Stimulated activated CD4-positive, alpha-beta T cell treated with anti-CD3 and anti-CD28 coated beads, Interleukin-15, amount 100 ng/mL, for 1 hour (primary cell): ENCODE results near the gene DDX5.
"Not testable (repeated sequence)": the region's sequence is repeated elsewhere in the genome, so short reads cannot be mapped to it uniquely, and the experiment has no call there.

ENCODE experiments used
- DNase-seq, 2 donors: peaks; one replicate each; pipeline ENCODE4 v3.0.0-alpha.2; 2020; ENCODE audit warnings: low read depth in 1 of 2, low spot score in 1 of 2

Gene DDX5

DNA sequence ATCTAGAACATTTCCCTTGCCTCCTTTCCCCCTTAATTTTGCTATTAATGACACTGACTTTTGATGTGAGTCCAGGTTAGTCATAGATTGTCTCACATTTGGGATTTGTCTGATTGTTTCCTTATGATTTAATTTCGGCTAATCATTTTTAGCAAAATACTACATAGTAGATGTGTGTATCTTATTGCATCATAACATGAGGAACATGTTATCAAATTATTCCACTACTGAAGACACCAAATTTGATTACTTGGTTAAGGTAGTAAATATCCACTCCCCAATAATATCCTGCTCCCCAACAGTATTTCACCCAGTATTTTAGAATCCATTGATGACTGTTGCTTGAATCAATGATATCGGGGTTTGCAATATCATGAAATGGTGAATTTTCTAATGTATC is 12.0 kb downstream of the DDX5 start:
- no peak for DNase-seq

DNA sequence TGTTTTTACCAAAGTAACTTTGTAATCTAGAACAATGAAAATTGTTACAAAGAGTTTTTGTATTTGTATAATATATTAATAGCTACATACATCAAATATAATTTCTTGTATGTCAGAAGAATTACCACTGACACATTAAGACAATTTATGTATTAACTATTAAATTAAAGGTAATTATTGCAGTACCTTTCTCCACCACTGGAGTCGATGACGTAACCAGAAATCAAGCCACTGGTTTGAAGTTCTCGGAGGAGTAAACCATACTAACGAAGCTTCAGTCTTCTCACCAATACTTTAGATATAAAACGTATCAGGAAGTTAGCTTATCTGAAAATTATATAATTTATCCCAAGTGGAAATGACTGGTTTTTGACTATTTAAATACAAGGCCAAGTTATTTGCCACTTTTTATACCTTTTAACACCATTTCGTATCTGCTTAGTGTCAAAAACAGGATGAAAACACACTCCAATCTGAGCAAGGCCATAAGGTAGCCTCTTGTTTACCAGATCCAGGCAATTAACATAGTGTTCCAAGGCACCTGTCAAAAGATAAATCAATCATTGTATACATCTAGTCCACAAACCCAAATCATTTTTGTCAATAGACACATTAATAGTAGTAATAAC is 13.5 kb downstream of the DDX5 start:
- no peak for DNase-seq

DNA sequence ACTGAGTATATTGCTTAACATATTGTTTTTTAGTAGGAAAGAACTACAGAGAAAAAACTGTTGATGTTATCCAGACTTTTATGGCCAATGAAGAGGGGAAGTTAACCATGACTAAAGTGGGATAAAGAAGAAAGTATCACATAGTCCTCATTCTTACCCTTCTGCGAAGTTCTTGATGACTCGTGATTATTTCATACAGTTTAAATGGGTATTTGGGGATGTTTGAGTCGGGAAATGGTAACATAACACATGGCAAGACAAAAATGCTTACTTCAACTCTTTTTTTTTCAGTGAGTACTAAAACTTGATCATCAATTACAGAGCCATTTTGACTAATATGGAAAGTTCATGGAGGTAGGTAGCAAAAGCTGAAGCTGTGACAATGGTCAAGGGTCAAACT is 14.1 kb downstream of the DDX5 start:
- DNase-seq, result no peak

DNA sequence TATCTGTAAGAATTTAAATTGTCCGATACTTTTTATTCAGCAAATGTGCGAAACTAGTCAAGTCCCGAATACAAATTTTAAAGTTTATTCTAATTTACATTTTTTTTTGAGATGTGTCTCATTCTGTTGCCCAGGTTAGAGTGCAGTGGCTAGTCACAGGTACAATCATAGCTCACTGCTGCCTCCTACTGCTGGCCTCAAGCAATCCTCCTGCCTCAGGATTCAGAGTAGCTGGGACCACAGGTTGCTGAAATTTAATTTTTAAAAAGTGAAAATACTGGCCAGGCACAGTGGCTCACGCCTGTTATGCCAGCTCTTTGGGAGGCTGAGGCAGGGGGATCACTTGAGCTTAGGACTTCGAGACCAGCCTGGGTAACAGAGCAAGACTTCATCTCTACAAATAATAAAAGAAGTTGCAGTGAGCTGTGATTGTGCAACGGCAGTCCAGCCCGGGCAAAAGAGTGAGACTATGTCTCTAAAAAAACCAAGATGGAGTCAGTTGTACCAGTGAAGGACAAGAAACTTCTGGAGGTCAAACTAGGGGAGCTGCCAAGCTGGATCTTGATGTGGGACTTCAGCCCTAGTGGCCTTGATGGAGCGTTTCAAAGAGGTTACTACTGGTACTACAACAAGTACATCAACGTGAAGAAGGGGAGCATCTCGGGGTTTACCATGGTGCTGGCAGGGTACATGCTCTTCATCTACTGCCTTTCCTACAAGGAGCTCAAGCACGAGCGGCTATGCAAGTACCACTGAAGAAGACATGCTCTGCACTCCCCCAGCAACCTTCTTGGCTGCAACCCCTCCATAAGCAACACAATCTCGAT is 14.8 kb downstream of the DDX5 start:
- peak in 1 of 2 donors; percentile 8 for DNase-seq

DNA sequence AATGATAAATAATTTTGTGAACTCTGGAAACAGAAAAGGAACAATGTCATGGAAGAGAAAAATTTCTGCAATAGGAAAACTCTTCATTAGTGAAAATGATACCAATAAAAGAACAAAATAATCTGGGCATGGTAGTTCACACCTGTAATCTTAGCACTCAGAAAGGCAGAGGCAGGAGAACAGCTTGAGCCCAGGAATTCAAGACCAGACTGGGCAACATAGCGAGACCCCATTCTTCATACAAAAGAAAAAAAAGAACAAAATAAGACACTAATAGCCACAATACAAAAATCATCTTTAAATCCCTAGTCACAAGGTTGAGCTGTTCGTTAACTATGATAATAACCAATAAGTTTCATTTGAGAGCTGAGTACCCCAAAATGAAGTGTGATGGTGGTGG is 17.8 kb downstream of the DDX5 start:
- DNase-seq, result no peak

DNA sequence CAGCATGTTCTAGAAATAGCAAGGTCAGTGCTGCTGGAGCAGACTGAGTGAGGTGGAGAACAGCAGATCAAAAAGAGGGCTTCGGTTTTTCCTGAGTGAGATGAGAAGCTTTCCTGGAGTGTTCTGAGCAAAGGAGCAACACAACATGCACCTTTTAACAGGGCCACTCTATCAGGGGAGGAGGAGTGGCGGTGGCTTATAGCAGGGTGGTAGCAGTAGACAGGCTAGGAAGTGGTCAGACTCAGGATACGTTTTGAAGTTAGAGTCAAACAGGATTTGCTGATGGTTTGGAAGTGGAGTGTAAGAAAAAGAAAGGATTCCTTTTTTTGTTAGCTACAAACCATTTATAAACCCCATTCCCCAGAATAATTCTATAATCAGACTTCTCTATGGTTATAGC is 21.7 kb downstream of the DDX5 start:
- DNase-seq, result no peak

DNA sequence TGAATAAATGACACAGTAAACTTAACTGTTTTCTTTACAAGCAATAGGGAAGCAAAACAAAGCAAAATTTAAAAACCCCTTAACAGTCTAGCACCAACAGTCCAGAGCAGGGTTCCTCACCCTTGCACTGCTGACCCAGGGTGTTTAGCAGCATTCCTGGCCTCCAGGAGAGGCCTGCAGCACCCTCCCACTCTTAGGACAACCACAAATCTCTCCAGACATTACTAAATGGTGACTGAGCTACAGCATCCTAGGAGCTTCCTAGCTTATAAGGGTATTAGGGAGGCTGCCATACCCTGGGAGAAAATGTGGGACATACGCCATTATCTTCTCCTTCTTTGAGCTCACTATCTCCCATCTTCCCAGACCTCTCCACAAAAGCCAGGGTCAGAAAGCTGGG is 25.1 kb downstream of the DDX5 start:
- no peak for DNase-seq

DNA sequence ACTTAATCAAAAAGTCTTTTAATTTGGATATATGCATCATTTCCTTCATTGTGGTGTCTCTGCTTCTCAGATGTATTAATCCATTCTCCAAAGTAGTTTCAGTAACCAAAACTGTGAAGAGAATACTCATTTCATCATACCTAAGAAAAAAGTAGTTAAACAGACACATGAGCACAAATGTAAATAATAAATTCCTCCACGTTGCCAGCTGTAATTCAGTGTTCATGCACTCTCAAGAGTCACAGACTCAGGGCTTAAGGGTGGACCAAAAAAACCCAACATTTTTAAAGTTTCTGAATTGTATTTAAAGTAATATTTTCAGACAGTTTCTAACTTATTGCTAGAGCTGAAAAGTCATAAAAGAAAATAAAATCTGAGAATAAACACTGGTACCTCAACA is 28.2 kb downstream of the DDX5 start:
- no peak for DNase-seq

DNA sequence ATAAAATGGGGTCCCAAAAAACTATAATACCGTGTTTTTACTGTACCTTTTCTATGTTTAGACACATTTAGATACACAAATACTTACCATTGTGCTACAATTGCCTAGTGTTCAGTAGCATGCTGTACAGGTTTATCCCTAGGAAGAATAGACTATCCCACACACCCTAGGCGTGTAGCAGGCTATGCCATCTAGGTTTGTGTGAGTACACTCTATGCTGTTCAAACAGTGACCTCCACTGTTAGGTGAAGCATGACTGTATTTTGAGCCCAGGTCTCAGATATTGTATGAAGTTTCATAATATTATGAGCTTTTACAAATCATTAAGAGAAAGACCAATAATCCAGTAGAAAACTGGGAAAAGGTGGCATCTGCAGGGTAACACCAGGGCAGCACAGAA is 33.5 kb downstream of the DDX5 start:
- no peak for DNase-seq

DNA sequence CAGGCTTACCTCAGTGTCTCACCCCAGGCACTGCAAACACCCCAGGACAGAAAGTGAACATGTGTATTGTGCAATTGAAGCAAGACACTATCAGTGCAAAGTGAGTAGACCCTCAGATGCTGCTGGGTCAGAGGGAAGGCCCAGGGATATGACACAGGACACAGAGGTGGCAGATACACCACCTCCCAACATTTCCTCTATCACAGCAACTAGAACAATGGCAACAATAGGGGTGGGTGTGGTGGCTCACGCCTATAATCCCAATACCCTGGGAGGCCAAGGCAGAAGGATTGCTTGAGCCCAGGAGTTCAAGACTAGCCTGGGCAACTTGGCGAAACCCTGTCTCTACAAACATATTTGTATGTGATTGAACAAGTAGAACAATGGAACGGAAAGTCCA is 34.6 kb downstream of the DDX5 start:
- DNase-seq, result no peak

DNA sequence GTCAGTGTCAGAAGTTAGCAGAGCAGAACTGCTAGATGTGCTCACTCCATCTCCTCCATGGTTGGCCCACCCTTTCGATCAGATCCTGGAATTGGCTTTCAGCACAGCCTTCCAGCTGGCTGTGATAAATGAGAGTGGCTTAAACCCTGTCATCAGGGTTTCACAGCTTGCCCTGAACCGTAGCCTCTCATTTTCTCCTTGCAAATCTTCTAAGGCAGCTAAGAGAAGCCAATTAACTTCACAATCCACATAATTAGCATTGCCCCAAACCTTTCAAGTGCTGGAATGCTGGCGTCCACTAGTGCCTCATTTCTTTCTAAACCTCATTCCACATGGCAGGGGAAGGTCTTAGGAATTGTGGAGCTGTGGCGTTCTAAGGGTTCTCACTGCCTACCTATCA is 35.5 kb downstream of the DDX5 start:
- DNase-seq, result no peak

DNA sequence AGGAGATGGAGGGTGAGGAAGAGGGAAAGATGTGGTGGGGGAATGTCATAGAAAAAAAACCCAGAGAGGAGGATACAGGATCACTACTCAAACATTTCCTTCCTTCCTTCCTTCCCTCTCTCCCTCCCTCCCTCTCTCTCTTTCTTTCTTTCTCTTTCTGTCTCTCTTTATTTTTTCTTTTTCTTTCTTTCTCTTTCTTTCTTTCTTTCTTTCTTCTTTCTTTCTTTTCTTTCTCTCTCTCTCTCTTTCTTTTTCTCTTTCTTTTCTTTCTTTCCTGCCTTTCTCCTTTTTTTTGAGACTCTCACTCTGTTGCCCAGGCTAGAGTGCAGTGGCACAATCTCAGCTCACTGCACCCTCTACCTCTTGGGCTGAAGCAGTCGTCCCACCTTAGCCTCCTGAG is 39.3 kb downstream of the DDX5 start:
- DNase-seq, result not testable (repeated sequence)

DNA sequence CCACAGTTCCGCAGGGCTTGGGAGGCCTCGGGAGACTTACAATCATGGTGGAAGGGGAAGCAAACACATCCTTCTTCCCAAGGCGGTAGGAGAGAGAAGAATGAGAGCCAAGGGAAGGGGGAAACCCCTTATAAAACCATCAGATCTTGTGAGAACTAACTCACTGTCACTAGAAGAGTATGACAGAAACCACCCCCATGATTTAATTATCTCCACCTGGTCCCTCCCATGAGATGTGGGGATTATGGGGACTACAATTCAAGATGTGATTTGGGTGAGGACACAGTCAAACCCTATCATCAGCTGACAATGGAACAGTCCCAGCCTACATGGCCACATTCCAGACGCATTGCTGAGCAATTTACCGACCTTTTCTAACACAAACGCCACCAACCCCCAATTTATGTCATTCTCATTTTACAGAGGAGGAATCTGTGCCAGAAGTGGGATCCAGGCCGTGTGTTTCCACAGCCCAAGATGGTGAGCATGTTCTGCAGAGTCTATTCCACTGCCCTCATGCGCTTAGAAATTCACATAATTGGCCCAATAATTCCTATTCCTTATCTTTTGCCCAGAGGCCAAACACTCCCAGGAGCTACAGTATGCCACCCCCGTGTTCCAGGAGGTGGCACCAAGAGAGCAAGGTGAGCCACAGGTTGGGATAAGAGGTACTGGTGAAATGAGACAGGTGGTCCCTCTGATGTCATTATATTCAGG is 39.9 kb downstream of the DDX5 start:
- no peak for DNase-seq

DNA sequence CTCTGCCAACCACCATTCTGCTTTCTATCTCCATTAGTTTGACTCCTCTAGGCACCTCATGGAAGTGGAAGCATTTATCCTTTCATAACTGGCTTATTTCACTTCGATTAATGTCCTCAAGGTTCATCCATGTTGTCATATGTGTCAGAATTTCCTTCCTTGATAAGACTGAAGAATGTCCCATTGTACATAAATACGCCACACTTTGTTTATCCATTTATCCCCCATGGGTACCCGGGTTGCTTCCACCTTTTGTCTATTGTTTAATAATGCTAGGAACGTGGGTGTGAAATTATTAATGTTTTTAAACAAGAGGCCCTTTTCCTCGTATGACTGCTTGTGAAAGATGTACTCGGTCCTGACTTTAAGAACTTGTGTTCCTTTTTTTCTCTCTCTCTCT is 44.3 kb downstream of the DDX5 start:
- DNase-seq, result no peak

DNA sequence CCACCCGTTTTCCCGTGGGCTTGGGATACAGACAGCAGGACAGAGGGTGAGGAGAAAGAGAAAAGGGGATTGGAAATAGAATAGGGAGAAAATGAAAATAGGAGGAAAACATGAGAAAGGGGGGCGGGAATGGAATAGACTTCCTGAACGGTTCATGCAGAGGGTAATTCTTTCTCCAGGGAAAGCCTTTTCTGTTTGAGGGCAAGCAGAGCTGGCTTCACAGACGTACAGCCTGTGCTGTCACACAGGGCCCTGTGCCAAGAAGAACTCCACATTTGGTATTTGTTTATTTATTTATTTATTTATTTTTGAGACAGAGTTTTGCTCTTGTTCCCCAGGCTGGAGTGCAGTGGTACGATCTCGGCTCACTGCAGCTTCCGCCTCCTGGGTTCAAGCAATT is 45.1 kb downstream of the DDX5 start:
- DNase-seq, result no peak

DNA sequence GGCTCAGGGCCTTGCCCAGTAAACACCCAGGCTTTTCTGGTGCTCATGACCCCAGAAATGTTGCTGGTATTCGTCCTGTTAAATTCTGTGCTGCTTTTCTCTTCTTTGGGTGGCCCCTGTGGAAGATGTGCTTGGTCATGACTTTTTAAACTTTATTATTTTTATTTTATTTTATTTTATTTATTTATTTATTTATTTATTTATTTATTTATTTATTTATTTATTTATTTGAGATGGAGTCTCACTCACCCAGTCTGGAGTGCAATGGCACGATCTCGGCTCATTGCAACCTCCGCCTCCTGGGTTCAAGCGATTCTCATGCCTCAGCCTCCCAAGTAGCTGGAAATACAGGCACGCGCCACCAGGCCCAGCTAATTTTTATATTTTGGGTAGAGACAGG is 46.3 kb downstream of the DDX5 start:
- DNase-seq, result not testable (repeated sequence)

DNA sequence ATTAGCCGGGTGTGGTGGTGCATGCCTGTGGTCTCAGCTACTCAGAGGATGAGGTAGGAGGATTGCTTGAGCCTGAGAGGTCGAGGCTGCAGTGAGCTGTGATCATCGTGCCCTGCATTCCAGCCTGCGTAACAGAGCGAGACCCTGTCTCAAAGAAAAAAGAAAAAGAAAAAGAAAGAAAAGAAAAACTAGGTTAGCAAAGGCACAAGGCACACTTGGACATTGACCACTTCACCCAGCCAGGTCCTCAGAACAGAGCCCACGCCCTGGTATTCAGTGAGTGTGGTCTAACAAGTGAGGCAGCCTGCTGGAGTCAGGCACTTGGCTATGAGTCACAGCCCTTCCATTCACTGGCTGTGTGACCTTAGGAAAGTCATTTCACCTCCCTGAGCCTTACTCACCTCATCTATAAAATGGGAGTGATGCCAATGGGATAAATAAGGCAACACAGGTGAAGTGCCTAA is 46.8 kb downstream of the DDX5 start:
- no peak for DNase-seq

DNA sequence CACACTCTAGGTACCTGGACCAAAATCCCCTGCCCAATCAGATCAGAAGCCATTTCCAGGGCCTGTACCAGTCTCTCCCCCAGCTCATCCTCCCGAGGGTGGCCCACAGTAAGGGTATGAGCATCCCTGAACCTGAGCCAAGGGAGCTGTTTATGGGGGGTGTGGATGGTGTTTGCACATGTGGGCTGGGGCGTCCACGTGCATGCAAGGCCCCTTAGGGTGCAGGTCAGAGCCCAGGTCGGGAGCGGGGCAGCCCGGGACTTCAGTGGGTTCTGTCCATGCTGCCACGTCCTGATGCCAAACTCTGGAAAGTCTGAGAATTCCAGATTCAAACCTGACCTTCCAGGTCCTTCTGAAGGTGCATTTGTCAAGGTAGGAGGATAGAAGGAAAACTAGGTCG is 47.3 kb downstream of the DDX5 start:
- no peak for DNase-seq

DNA sequence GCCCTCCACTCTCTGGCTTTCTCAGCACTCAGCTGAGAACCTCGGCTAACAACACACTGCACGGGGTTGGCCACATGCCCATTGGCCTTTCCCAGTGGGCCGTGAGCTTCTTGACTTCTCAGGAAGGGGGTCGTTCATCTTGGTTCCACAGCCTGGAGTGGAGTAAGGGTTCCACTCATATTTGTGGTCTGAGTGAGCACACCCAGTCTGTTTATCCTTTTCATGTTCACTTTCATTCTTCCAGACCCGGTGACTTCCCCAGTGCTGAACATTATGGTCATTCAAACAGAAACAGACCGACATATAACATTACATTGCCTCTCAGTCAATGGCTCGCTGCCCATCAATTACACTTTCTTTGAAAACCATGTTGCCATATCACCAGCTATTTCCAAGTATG is 48.9 kb downstream of the DDX5 start:
- DNase-seq, result no peak

DNA sequence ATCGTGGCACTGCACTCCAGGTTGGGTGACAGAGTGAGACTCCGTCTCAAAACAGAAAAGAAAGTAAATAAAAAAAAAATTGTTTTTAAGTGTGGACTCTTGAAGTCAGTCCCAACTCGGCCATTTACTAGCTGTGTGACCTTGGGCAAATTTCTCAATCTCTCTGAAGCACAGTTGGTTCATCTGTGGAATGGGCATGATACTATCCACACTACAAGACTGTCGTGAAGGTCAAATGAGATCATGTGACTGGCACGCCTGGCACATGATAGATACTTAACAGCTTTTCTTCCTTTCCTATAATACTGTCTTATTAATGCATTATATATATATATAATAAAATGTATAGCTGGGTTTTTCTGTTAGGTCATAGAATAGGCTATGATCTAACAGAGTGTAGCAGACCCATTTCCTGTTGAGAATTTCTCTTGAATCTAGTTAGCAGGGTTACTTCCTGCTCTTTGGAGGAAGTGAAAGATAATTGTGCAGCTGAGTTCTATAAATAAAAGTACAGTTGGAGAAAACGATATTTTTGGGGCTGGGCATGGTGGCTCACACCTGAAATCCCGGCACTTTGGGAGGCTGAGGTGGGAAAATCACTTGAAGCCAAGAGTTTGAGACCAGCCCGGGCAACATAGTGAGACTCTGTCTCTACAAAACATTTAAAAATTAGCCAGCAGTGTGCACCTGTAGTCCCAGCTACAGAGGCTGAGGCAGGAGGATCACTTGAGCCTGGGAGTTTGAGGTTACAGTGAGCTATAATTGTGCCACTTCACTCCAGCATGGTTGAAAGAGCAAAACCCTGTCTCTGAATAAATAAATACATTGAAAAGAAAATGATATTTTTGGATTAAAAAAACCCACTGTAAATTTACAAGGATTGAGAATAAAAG is 49.9 kb downstream of the DDX5 start:
- DNase-seq, result no peak

DNA sequence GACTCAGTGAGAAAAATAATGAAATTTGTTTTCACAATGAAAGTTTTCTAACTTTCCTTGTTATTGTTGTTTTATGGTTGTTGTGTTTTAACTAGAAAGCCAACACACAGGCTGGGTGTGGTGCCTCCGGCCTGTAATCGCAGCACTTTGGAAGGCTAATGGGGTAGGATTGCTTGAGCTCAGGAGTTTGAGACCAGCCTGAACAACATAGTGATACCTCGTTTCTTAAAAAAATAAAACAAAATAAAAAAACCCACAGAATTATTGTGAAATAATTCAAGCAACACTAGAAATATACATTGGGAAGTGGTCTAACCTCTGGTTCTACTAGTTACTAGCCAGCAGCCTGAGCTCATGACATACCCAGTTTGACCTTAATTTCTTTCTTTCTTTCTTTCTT is 56.5 kb downstream of the DDX5 start:
- no peak for DNase-seq
